GM18873 (cell line): ENCODE results near the gene EIF4E1B.

Source experiments
- ATAC-seq: cut with Tn5 transposase; IDR thresholded peaks from one replicate; pipeline ENCODE4 v1.9.1; 2021; ENCODE audit warnings: mild to moderate bottlenecking, moderate library complexity, moderate number of reproducible peaks; ENCODE audit not compliant: unreplicated experiment, low FRiP score

EIF4E1B gene

DNA sequence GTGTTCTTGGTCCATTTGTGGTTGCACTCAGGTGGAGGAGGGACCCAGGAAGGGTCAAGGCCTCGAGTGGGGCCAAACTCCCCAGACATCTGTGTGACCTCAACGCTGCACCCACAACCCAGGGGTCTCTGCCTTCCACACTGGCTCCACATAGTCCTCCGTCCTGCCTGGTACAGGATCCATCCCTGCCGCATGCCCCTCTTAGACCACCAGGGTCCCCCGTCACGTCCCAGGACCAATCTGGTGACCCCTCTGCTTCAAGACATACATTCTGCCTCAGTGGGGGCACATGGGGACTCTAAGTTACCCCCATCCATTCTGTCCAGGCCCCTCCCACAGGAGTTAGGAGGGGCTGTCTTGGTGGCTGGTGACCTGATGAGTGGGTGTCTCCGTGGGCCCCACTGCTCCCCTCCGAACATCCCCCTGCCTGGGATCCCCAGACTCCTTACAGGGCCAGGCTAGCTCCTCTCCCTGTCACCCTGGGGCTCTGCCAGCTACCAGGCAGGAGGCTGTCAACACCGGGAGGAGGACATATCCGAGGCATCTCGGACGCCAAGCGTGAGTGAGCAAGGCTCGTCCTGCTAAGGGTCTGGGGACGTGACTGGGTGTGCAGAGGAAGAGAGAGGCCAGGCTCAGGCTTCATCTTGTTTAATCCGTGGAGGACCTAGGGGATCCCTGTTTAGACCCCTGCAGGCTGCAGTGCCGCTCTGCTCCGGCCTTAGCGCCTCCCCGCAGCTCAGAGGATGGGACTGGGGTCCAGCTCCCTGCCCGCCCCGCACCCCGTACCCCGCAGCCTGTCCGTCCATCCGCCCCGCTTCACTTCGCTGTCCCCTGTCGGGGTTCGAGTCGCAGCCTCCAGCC, 49.1 kb downstream of the EIF4E1B start:
- ATAC-seq: no peak

DNA sequence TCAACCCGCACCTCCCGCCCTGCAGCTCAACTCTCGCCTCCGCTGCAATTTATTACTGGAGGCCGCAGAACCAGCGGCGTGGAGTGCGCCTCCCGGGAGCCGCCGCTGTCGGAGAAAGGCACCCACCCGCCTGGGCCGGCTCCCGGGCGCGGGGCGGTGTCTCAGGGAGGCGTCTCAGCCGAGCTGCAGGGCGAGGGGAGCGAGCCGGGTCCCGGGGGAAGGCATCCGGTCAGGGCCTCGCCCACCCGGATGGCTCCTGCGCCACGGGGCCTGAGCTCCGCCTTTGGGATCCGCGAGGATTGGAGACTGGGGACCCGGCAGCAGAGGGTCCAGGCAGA, 49.7 kb downstream of the EIF4E1B start:
- ATAC-seq: no peak

DNA sequence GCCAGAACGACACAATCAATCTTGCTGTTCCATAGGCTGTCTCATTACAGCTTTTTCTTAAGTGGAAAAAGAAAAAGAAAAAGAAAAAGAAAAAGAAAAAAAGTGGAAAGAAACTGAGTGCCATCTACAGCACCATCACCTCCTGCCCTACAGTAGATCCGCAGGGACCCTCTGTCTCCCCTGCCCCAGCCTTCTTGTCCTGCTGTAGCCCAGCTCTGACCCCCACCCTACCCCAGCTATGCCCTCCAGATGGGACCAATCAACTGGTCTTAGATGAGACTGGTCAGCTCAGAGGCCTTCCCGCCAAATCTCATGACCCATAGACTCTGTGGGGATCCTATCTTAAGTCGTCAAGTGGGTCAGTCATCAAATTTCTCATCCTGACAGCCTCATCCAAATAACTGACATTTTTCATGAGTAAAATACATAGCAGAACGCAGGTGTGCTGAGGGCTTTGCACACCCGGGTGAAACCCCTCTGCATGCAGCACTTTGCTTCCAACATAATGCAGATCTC, 51.6 kb downstream of the EIF4E1B start:
- ATAC-seq: no peak

DNA sequence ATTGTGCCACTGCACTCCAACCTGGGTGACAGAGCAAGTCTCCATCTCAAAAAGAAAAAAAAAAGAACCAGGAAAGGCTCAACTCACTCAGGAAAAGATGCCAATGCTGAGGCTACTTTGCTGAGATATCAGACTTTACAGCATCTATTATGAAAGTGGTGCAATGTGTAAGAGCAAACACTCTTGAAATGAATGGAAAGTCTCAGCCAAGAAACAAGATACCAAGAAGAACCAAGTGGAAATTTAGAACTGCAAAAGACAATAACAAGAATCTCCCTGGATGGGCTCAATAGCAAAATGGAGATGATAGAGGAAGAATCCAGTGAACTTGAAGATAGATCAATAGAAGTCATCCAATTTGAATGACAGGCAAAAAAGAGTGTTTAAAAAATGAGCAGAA, 54.5 kb downstream of the EIF4E1B start:
- no peak for ATAC-seq

DNA sequence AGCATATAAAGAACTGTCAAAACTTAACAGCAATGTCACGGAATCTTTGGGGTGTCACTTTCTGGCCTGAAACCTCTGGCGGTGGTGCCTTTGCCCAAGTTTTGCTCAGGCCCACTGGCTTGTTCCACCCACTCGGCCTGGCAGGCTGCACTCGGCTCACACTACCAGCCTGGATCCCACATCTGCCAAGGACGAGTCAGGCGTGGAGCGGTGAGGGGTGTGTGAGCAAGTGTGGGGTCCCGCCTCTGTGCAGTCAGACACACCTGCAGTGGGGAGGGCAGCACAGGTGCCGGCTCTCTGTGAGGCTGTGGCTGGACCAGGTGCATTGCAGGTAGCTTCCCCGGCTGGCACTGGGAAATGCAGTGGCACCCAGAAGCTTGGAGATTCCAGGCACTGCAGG, 56.8 kb downstream of the EIF4E1B start:
- ATAC-seq: no peak

DNA sequence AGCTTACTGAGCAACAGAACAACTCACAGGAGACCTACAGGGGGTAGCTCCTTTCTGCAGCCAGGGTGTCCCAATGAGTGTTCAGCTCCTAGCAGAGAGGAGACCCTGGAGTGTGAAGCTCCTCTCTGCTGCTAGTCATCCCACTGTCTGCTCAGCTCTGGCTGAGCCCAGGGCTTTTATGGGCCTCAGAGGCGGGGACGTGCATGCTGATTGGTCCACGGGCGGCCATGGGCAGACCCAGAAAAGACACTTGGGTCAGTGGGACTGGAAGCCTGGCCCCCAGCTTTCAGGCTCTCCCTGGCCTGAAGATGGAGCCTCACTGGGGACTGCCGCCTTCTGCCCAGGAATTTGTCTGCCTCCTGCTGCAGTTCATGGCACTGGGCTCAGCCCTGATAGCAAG, 57.4 kb downstream of the EIF4E1B start:
- no peak for ATAC-seq

DNA sequence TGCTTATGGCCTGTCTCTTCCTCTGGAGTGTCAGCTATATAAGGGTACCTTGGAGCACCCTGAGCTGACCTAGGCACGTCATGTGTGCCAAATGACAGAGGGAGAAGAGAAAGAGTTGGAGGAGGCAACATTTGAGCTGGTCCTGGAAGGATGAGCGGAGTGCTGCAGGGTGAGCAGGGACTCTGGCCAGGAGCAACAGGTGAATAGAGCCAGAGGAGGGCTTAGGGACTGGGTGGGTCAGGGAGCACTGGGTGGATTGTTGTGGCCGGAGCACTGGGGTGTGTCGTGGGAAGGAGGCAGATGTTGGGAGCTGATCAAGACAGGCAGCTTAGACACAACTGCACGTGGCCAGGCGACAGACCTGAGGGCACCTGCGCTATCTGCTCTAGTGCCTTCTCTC, 60.4 kb downstream of the EIF4E1B start:
- ATAC-seq: no peak

DNA sequence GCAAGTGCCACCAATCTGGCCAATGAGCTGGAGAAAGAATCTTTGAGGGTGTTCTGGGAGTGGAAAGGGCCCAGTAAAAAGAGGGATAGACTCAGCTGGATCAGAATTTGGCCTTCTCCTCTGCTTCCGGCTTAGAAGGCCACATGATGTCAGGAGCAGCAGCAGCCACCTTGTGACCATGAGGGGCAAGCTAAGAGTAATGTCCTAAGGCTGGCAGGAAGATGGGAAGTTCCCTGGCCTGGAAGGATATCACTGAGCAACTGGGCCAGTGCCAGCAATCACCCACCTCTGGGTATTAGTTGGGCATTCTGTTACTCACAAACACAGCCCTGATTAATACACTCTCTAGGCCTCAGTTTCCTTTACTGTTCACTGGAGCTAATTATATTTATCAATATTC, 61.0 kb downstream of the EIF4E1B start:
- ATAC-seq: no peak

DNA sequence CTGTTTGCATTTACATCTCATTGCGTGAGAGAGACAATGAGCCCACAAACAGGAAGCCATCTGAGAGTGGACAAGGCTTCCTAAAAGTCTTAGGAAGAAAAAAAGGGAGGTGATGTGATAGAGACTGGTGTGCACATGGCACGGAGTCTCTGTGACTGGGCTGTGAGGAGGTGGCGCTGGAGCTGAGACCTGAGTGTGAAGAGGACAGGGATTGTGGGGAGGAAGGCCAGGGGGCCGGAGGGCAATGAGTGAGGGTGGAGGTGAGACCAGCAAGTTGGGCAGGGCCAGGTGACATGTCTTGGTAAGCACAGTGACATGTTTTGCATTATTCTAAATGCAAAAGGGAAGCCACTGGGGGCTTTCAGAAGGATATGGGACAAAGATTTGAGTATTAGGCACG, 61.9 kb downstream of the EIF4E1B start:
- ATAC-seq: no peak

DNA sequence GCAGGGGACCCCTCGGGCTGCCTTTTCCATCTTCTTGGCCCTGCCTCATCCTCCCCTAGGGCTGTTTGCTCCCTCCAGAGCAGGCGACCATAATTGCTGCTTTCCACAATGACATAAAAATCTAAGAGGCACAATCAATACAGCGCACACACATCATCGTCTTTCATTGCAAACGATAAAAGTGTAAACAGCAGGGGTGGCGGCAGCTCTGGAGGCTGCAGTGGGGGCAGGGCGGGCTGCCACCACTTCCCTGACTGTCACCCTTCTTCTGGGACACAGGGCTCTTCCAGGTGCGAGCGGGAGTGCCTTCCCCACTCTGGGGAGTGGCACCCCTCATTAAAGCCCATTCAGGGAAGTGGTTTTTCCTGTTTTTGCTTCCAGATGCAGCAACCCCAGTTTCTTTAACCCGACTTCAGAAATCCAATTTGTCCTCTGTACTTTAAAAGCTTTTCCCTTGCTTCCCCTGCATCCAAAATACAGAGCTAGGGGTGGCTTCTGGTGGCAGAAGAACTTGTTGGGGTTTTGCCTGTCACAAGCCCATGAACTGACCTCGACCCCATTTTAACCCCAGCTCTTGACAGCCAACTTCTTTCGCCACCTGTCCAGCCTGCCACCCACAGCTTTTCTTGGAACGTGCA, 62.5 kb downstream of the EIF4E1B start:
- ATAC-seq: no peak

DNA sequence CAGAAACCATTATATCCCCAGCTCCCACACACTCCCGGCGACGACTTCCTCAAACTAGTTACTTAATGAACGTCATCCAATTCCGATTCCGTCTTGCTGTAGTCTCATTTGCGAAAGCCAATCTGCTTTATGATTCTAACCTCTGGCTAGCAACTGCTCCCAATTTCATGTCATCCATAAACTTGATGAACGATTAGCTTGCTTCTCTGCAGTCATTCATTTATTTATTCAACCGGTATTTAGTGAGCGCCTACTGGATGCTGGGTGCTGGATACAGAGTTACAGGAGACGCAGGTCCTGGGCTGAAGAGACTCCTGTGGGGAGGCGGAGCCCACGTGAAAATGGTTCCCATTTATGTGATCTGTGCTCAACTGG, 63.0 kb downstream of the EIF4E1B start:
- ATAC-seq: no peak

DNA sequence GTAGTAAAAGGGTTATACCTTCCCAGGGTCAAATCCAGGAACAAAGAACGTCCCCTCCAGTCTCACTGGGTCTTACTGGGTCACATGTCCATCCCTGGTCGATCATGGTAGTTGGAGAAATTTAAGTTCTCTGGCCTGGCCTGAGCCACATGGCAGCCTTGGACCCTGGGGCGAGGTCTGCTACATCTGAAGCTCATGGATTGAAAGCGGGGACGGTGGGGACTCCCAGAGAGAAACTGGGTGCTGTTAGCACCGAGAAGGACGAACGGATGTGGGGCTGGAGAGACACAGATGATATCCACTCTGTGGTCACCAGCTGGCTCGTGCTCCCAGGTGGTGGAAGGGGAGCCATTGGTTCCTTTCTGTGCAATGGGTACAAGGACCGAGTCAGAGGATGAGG, 63.7 kb downstream of the EIF4E1B start:
- no peak for ATAC-seq

DNA sequence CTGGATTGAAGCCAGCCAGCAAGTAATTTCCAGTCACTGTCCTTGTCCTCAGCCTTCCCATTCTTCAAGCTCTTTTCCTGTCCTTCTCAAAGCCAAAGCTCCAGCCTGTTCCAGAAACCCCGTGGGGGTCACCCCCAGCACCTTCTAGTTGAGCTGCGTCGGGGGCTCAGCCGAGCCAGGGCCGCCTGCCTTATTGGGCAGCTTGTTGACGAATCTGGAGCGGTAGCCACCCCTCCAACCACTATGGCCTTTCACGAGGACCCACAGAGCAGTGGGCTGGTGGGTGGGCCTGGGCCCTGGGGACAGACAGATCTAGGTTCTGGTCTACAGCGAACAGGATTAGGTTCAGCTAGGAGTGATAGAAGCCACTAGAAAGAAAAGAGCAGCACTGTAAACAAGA, 64.2 kb downstream of the EIF4E1B start:
- no peak for ATAC-seq

DNA sequence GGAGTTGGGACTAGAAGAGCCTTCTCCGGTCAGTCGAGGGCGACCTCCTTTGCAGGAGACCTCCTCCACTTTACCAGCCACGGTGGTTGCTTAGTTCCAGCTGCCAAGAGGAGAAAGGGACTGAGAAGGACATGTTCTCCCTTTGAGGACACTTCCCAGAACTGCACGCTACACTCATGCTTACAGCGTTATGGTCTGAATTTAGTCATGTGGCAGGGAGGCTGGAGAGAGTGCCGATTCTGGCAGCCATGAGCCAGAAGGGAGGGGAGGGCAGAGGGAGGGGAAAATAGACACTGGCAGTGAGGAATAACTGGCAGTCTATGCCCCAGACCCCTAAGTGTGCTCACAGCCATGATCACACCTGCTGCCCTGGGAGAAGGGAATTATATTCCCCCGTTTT, 64.6 kb downstream of the EIF4E1B start:
- ATAC-seq: no peak
